Mesenchymal stem cell (in vitro differentiated cells and primary cell): ENCODE results near the gene FOXN4.

Experiments used
- DNase-seq: peaks from one replicate; pipeline ENCODE4 v3.0.0-alpha.2; 2013
- H2AFZ ChIP-seq: one replicate; pipeline ENCODE4 v1.6.1; 2013; ENCODE audit warnings: low read depth, mild to moderate bottlenecking, control low read depth, inconsistent platforms, low read length, moderate library complexity
- H2AK5ac ChIP-seq: 2 replicates; pipeline ENCODE4 v1.6.1; 2013; ENCODE audit warnings: low read length, moderate library complexity, mild to moderate bottlenecking, inconsistent platforms; ENCODE audit not compliant: severe bottlenecking
- H2BK120ac ChIP-seq: one replicate; pipeline ENCODE4 v1.6.1; 2013; ENCODE audit warnings: low read depth, mild to moderate bottlenecking, inconsistent platforms, low read length, moderate library complexity
- H2BK12ac ChIP-seq, 2 experiments: one replicate each; pipeline ENCODE4 v1.6.1; 2013; ENCODE audit warnings: inconsistent platforms in 2 of 2, low read length in 2 of 2, mild to moderate bottlenecking in 2 of 2, moderate library complexity in 2 of 2, control low read depth in 1 of 2
- H2BK15ac ChIP-seq: one replicate; pipeline ENCODE4 v1.6.1; 2013; ENCODE audit warnings: mild to moderate bottlenecking, low read depth, inconsistent platforms; ENCODE audit not compliant: poor library complexity, severe bottlenecking
- H2BK5ac ChIP-seq: 2 replicates; pipeline ENCODE4 v1.6.1; 2013; ENCODE audit warnings: low read depth, mild to moderate bottlenecking, low read length, control low read depth, inconsistent platforms; ENCODE audit not compliant: poor library complexity, severe bottlenecking
- H3K14ac ChIP-seq, 2 experiments: one replicate each; pipeline ENCODE4 v1.6.1; 2013; ENCODE audit warnings: inconsistent platforms in 2 of 2, low read length in 2 of 2, control low read depth in 1 of 2, mild to moderate bottlenecking in 1 of 2, moderate library complexity in 1 of 2
- H3K18ac ChIP-seq, 2 experiments: one replicate each; pipeline ENCODE4 v1.6.1; 2013; ENCODE audit warnings: inconsistent platforms in 2 of 2, low read length in 2 of 2, control low read depth in 1 of 2, low read depth in 1 of 2, mild to moderate bottlenecking in 1 of 2
- H3K23ac ChIP-seq, 2 experiments: one replicate each; pipeline ENCODE4 v1.6.1; 2013; ENCODE audit warnings: inconsistent platforms in 2 of 2, low read length in 2 of 2, mild to moderate bottlenecking in 2 of 2, moderate library complexity in 2 of 2, control low read depth in 1 of 2
- H3K27ac ChIP-seq: 2 replicates; pipeline ENCODE4 v1.5.1; 2013; ENCODE audit warnings: mild to moderate bottlenecking, moderate library complexity, low read length, control low read depth, inconsistent platforms; ENCODE audit not compliant: poor library complexity, severe bottlenecking
- H3K27me3 ChIP-seq, 2 experiments: 2 replicates each; pipeline versions ENCODE4 v1.6.1 to v1.7.0; 2013; ENCODE audit warnings: low read length in 2 of 2, mild to moderate bottlenecking in 2 of 2, moderate library complexity in 2 of 2, control low read depth in 1 of 2, inconsistent platforms in 1 of 2; ENCODE audit not compliant: control insufficient read depth in 1 of 2, insufficient read depth in 1 of 2
- H3K36me3 ChIP-seq, 2 experiments: 2 replicates each; pipeline versions ENCODE4 v1.6.1 to v1.7.0; 2013; ENCODE audit warnings: low read length in 2 of 2, control low read depth in 1 of 2, inconsistent platforms in 1 of 2, low read depth in 1 of 2, mild to moderate bottlenecking in 1 of 2; ENCODE audit not compliant: insufficient read depth in 2 of 2, control insufficient read depth in 1 of 2
- H3K4ac ChIP-seq, 2 experiments: one replicate each; pipeline ENCODE4 v1.6.1; 2013; ENCODE audit warnings: inconsistent platforms in 2 of 2, low read length in 2 of 2, mild to moderate bottlenecking in 2 of 2, moderate library complexity in 2 of 2, control low read depth in 1 of 2, low read depth in 1 of 2
- H3K4me1 ChIP-seq: 2 replicates; pipeline ENCODE4 v1.6.1; 2013; ENCODE audit warnings: low read depth, low read length, control low read depth; ENCODE audit not compliant: control insufficient read depth, insufficient read depth
- H3K4me2 ChIP-seq: 2 replicates; pipeline ENCODE4 v1.6.1; 2013; ENCODE audit warnings: low read length, mild to moderate bottlenecking, inconsistent platforms; ENCODE audit not compliant: poor library complexity, severe bottlenecking
- H3K4me3 ChIP-seq, 2 experiments: 2 replicates each; pipeline versions ENCODE4 v1.5.1 to v1.7.0; 2013; ENCODE audit warnings: low read length in 2 of 2, mild to moderate bottlenecking in 2 of 2, control low read depth in 1 of 2, low read depth in 1 of 2; ENCODE audit not compliant: insufficient read depth in 1 of 2
- H3K79me1 ChIP-seq: replicated peaks from 2 replicates; pipeline ENCODE4 v1.6.1; 2013; ENCODE audit warnings: mild to moderate bottlenecking, control low read depth, low read length, inconsistent platforms; ENCODE audit not compliant: poor library complexity, severe bottlenecking
- H3K9ac ChIP-seq: 2 replicates; pipeline ENCODE4 v1.7.0; 2013; ENCODE audit warnings: mild to moderate bottlenecking, low read length, moderate library complexity
- H3K9me3 ChIP-seq: 2 replicates; pipeline ENCODE4 v1.7.0; 2013; ENCODE audit warnings: mild to moderate bottlenecking, low read length; ENCODE audit not compliant: control insufficient read depth
- H4K8ac ChIP-seq: one replicate; pipeline ENCODE4 v1.6.1; 2013; ENCODE audit warnings: inconsistent platforms, mild to moderate bottlenecking, low read length, moderate library complexity
- H4K91ac ChIP-seq: one replicate; pipeline ENCODE4 v1.6.1; 2013; ENCODE audit warnings: mild to moderate bottlenecking, low read length, inconsistent platforms
- WGBS: methylation state at CpG from one replicate; pipeline ENCODE4 v1.1.7; 2013; ENCODE audit warnings: mixed read lengths; 5-methylcytosine and 5-hydroxymethylcytosine counted together

The FOXN4 gene

DNA sequence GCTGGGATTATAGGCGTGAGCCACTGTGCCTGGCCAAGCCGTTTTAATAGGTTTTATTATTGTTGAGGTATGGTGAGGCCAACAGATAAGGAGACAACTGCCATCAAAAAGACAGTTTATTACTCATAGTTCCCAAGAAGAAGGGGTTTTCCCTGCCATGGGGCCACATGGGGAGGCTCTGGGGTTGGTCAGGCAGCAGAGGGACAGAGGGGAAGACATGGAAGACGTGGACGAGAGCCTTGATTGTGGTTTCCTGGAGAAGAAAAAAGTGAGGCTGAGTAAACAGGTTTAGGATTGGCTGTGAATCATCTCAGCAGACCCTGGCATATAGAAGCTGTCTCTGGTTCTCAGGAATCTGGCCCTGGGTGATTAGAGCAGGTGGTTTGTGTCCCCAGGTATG is 69.9 kb downstream of the FOXN4 start:
- WGBS = 79% methylated on average over 2 of the region's 4 CpGs
- no peak overlapping the region for H3K4me3 ChIP-seq
- H3K14ac ChIP-seq = no peak overlapping the region

DNA sequence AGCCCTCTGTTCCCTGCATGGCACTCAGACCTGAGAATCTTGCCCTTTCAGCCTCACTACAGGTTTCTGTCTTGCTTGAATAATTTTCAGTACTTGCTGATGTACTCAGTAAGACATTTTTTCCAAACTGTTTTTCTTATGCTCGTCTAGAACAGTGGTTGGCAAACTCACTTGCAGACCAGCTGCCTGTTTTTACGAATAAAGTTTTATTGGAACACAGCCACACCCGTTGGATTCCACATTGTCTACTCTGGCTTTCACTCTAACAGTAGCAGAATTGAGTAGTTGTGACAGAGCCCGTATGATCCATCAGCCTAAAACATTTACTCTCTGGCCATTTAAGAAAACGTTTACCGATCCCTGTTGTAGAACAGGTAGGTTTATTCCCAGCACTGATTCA is 72.8 kb downstream of the FOXN4 start:
- H3K14ac ChIP-seq = no peak overlapping the region
- no peaks in the 10 kb centered on the region for H3K9me3 ChIP-seq
- no peaks in the 10 kb centered on the region for H3K79me1 ChIP-seq
- no peak overlapping the region for H2BK15ac ChIP-seq
- H3K27me3 ChIP-seq = no peaks in the 10 kb centered on the region
- H3K4ac ChIP-seq = no peak overlapping the region
- no peak overlapping the region for H3K9ac ChIP-seq
- H3K23ac ChIP-seq = no peak overlapping the region
- H2BK5ac ChIP-seq = no peak overlapping the region
- H3K4me3 ChIP-seq = no peak overlapping the region
- no peak overlapping the region for H2BK120ac ChIP-seq
- no peak overlapping the region for H2AFZ ChIP-seq
- no peak overlapping the region for H3K27ac ChIP-seq
- H3K4me1 ChIP-seq = no peaks in the 10 kb centered on the region
- H2BK12ac ChIP-seq = no peak overlapping the region
- DNase-seq = no peak
- no peak overlapping the region for H4K91ac ChIP-seq
- no peak overlapping the region for H4K8ac ChIP-seq
- no peak overlapping the region for H3K4me2 ChIP-seq
- no peak overlapping the region for H3K18ac ChIP-seq
- 88% methylated on average over 6 of the region's 6 CpGs for WGBS
- no peak overlapping the region for H2AK5ac ChIP-seq
- peaks cover 13 to 42% of the 10 kb centered on the region in 2 experiments for H3K36me3 ChIP-seq

More for the DNA sequence above, 69.9 kb downstream of the FOXN4 start:
- no peaks in the 10 kb centered on the region for H3K9me3 ChIP-seq
- no peak overlapping the region for H2AK5ac ChIP-seq
- no peak overlapping the region for H2BK5ac ChIP-seq
- no peak overlapping the region for H3K23ac ChIP-seq
- H3K27me3 ChIP-seq = no peaks in the 10 kb centered on the region
- no peak overlapping the region for H3K4me2 ChIP-seq
- no peak overlapping the region for H3K27ac ChIP-seq
- no peak overlapping the region for H2BK15ac ChIP-seq
- H4K91ac ChIP-seq = no peak overlapping the region
- H3K79me1 ChIP-seq = no peaks in the 10 kb centered on the region
- H3K18ac ChIP-seq = no peak overlapping the region
- H3K4ac ChIP-seq = no peak overlapping the region
- no peak overlapping the region for H3K9ac ChIP-seq
- H2BK12ac ChIP-seq = no peak overlapping the region
- H2AFZ ChIP-seq = no peak overlapping the region
- DNase-seq = no peak
- no peak overlapping the region for H4K8ac ChIP-seq
- H3K36me3 ChIP-seq = peaks cover 18 to 49% of the 10 kb centered on the region in 2 experiments
- no peaks in the 10 kb centered on the region for H3K4me1 ChIP-seq
- no peak overlapping the region for H2BK120ac ChIP-seq

DNA sequence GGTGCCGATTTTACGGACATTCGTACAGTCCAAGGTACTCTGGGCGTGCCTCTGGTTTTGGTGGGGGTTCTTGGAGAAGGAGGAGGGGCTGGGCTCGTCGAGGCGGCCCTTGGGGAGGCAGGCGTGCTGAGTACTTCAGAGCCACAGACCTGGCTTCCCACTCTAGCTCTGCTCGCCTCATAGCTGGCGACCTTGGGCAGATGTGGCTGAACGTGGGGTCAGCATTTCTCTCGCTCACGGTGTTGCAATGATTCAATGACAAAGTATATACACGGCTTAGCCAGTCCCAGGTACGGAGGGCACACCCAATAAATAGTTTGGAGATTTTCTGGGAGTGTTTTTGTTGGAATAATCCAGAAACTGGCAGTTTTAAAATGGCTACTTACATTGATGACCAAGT is 75.1 kb downstream of the FOXN4 start:
- no peaks in the 10 kb centered on the region for H3K79me1 ChIP-seq

DNA sequence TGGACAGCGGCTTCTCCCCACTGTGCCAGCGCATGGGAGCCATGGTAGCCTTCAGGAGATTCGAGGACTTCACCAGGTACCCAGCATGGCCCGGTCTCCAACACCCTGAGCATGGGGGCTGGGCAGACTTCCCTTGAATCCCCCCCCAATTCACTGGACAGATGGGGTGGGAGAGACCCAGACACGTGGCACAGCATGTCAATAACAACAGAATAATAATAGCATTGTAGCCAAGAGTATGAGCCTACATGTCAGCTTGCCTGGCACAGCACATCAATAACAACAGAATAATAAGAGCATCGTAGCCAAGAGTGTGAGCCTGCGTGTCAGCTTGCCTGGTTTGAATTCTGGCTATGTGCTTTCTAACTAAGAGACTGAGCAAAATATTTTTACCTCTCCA is 76.4 kb downstream of the FOXN4 start:
- no peaks in the 10 kb centered on the region for H3K27me3 ChIP-seq
- no peak overlapping the region for H2BK120ac ChIP-seq
- H3K4me1 ChIP-seq = no peaks in the 10 kb centered on the region
- no peak overlapping the region for H2AK5ac ChIP-seq
- H2BK12ac ChIP-seq = no peak overlapping the region
- DNase-seq = no peak
- no peak overlapping the region for H3K4me2 ChIP-seq
- no peak overlapping the region for H3K4me3 ChIP-seq
- H4K8ac ChIP-seq = no peak overlapping the region
- no peaks in the 10 kb centered on the region for H3K79me1 ChIP-seq
- H2BK5ac ChIP-seq = no peak overlapping the region
- no peak overlapping the region for H3K18ac ChIP-seq
- H3K9ac ChIP-seq = no peak overlapping the region
- no peak overlapping the region for H3K27ac ChIP-seq
- H3K14ac ChIP-seq = no peak overlapping the region
- H3K9me3 ChIP-seq = no peaks in the 10 kb centered on the region
- 82% methylated on average over 5 of the region's 7 CpGs for WGBS
- H3K23ac ChIP-seq = no peak overlapping the region
- no peak overlapping the region for H2AFZ ChIP-seq
- peaks cover 5 to 29% of the 10 kb centered on the region in 2 experiments for H3K36me3 ChIP-seq
- no peak overlapping the region for H4K91ac ChIP-seq
- H3K4ac ChIP-seq = no peak overlapping the region
- no peak overlapping the region for H2BK15ac ChIP-seq

More for the DNA sequence above, 75.1 kb downstream of the FOXN4 start:
- H2AFZ ChIP-seq = no peak overlapping the region
- H3K4me1 ChIP-seq = no peaks in the 10 kb centered on the region
- peaks cover 5 to 32% of the 10 kb centered on the region in 2 experiments for H3K36me3 ChIP-seq
- no peaks in the 10 kb centered on the region for H3K27me3 ChIP-seq
- no peak overlapping the region for H2BK120ac ChIP-seq
- DNase-seq = no peak
- no peak overlapping the region for H2AK5ac ChIP-seq
- H3K9ac ChIP-seq = no peak overlapping the region
- no peak overlapping the region for H4K8ac ChIP-seq
- H3K14ac ChIP-seq = peak overlapping the region in 1 of 2 experiments; percentile 39
- no peak overlapping the region for H4K91ac ChIP-seq
- H3K4me2 ChIP-seq = no peak overlapping the region
- no peaks in the 10 kb centered on the region for H3K9me3 ChIP-seq
- no peak overlapping the region for H2BK5ac ChIP-seq
- H3K18ac ChIP-seq = no peak overlapping the region
- no peak overlapping the region for H3K27ac ChIP-seq
- H3K4ac ChIP-seq = no peak overlapping the region
- no peak overlapping the region for H3K4me3 ChIP-seq
- no peak overlapping the region for H3K23ac ChIP-seq
- no peak overlapping the region for H2BK15ac ChIP-seq
- no peak overlapping the region for H2BK12ac ChIP-seq
- 84% methylated on average over 15 of the region's 15 CpGs for WGBS
